GM19025 (cell line): ENCODE results near the gene FOXK1.

Experiments
- ATAC-seq: cut with Tn5 transposase; IDR thresholded peaks from one replicate; pipeline ENCODE4 v1.9.1; 2021; ENCODE audit warnings: mild to moderate bottlenecking, low read depth, moderate library complexity; ENCODE audit not compliant: unreplicated experiment

FOXK1 gene

GRCh38 chr7:4742051-4742573 lies 60.0 kb downstream of the FOXK1 start:
- no peak for ATAC-seq

- no peak for ATAC-seq
Measured at GRCh38 chr7:4742852-4743251, 60.8 kb downstream of the FOXK1 start.

- peak; percentile 63 for ATAC-seq
Measured at GRCh38 chr7:4744391-4745264, 62.5 kb downstream of the FOXK1 start.

- peak; percentile 23 for ATAC-seq
Measured at GRCh38 chr7:4745265-4745919, 63.3 kb downstream of the FOXK1 start.

- ATAC-seq = no peak
Measured at GRCh38 chr7:4745971-4746919, 64.2 kb downstream of the FOXK1 start.

- ATAC-seq = no peak
Measured at GRCh38 chr7:4747013-4747412, 64.9 kb downstream of the FOXK1 start.

GRCh38 chr7:4747746-4748145 lies 65.7 kb downstream of the FOXK1 start:
- ATAC-seq = no peak

GRCh38 chr7:4748231-4748681 lies 66.2 kb downstream of the FOXK1 start:
- no peak for ATAC-seq

- ATAC-seq = no peak
Measured at GRCh38 chr7:4749363-4749762, 67.3 kb downstream of the FOXK1 start.

- ATAC-seq = no peak
Measured at GRCh38 chr7:4749798-4750197, 67.7 kb downstream of the FOXK1 start.

- no peak for ATAC-seq
Measured at GRCh38 chr7:4751398-4751947, 69.4 kb downstream of the FOXK1 start.

- ATAC-seq = peak; percentile 73
Measured at GRCh38 chr7:4753598-4754432, 71.7 kb downstream of the FOXK1 start.

GRCh38 chr7:4754433-4755010 lies 72.4 kb downstream of the FOXK1 start:
- ATAC-seq = no peak

- no peak for ATAC-seq
Measured at GRCh38 chr7:4755045-4755444, 73.0 kb downstream of the FOXK1 start.

GRCh38 chr7:4758111-4758510 lies 76.0 kb downstream of the FOXK1 start:
- ATAC-seq = no peak

GRCh38 chr7:4758791-4759190 lies 76.7 kb downstream of the FOXK1 start:
- ATAC-seq = no peak

GRCh38 chr7:4759211-4759610 lies 77.1 kb downstream of the FOXK1 start:
- no peak for ATAC-seq

- ATAC-seq = no peak
Measured at GRCh38 chr7:4760952-4761351, 78.9 kb downstream of the FOXK1 start.
